ACC112 (cell line): ENCODE results near the gene LMTK2.

Source experiments
- H2AFZ ChIP-seq: fragments of 200-600 bp; sonication (generic); one replicate; pipeline ENCODE4 v1.6.0; 2017; ENCODE audit warnings: antibody characterized with exemption, low read length; ENCODE audit not compliant: unreplicated experiment
- H3K27ac ChIP-seq: fragments of 200-600 bp; sonication (generic); 2 replicates; pipeline ENCODE4 v1.5.1; 2014; ENCODE audit warnings: low read depth, mild to moderate bottlenecking, antibody characterized with exemption, low read length, moderate library complexity
- H3K27me3 ChIP-seq: fragments of 200-600 bp; sonication (generic); 2 replicates; pipeline ENCODE4 v1.6.1; 2014; ENCODE audit warnings: mild to moderate bottlenecking, antibody characterized with exemption, low read length, moderate library complexity, mixed read lengths; ENCODE audit not compliant: insufficient read depth
- H3K36me3 ChIP-seq: fragments of 200-600 bp; sonication (generic); 2 replicates; pipeline ENCODE4 v1.6.1; 2016; ENCODE audit warnings: mild to moderate bottlenecking, antibody characterized with exemption, low read length, moderate library complexity, mixed read lengths; ENCODE audit not compliant: insufficient read depth
- H3K4me1 ChIP-seq: fragments of 200-600 bp; sonication (generic); one replicate; pipeline ENCODE4 v1.6.1; 2016; ENCODE audit warnings: low read length, mixed read lengths; ENCODE audit not compliant: insufficient read depth, unreplicated experiment, control insufficient read depth
- H3K4me3 ChIP-seq: fragments of 200-600 bp; sonication (generic); 2 replicates; pipeline ENCODE4 v1.5.1; 2014; ENCODE audit warnings: mild to moderate bottlenecking, low read depth, low read length
- H3K79me2 ChIP-seq: fragments of 200-600 bp; sonication (generic); one replicate; pipeline ENCODE4 v1.6.0; 2016; ENCODE audit warnings: low read length; ENCODE audit not compliant: control insufficient read depth, unreplicated experiment, insufficient read depth

The LMTK2 gene

DNA sequence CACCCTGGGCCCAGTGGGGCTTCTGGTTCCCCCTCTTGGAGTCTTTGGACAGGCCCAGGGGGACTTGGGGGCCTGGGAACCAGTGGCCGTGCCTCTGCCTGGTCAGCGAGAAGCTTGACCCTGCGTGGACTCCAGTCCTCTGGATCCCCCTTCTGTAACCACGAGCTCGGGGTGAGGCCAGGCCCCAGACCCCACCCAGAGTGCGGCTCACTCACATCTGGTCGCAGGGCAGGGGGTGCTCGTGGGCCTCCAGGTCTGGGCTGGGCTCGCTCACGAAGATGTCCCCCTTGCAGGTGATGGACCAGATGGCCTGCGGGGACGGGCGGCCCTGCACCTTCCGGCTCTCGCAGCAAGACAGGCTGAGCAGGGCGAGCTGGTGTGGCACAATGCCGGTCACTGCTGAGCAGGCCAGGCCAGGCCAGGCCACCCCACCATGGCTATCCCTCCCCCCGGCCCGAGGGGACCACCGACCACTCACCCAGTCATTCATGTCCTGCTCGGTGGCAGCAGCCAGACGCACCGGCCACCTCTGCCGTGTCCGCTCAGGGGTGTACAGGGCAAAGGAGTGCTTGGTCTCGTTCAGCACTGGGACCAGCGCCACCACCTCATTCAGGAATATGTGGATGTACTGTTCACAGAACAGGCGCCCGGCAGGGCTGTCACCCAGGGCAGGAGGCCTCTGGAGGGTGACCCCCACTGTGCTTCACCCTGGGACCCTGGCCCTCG, 124.2 kb downstream of the LMTK2 start:
- H3K4me3 ChIP-seq, result no peak overlapping the region
- no peaks in the 10 kb centered on the region for H3K4me1 ChIP-seq
- no peak overlapping the region for H2AFZ ChIP-seq
- H3K27ac ChIP-seq, result no peak overlapping the region
- H3K36me3 ChIP-seq, result no peaks in the 10 kb centered on the region
- no peaks in the 10 kb centered on the region for H3K27me3 ChIP-seq
- no peaks in the 10 kb centered on the region for H3K79me2 ChIP-seq

DNA sequence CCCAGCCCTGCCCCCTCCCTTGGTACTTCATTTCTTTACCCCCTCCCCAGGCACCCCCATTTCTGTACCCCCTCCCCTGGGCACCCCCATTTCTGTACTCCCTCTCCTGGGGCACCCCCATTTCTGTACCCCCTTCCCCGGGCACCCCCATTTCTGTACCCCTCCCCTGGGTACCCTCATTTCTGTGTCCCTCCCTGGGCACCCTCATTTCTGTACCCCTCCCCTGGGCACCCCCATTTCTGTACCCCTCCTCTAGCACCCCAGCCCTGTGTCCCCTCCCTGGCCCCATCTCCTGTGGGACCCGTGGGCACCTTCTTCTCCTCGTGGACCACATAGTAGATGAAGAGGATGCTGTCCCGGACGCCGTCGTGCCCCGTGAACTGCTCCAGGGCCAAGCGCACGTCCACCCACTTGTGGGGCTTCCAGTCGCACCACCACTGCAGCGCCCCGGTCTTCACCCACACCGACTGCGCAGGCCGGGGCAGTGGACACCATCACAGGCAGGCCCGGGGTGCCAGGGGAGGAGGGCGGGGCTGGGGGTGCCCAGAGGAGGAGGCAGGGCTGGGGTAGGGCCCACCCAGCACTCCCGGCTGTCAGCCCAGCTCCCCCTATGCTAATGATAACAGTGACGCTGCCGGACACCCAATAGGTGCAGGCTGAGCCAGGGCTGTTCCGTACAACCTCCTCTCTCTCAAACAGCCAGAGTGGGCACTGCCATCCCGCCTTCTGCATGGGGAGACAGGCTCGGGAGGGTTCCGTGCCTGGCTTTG, 125.0 kb downstream of the LMTK2 start:
- Histone ChIP-seq H3K27ac (no peak overlapping the region), H3K4me3 (no peak overlapping the region), H3K4me1 (no peaks in the 10 kb centered on the region)

DNA sequence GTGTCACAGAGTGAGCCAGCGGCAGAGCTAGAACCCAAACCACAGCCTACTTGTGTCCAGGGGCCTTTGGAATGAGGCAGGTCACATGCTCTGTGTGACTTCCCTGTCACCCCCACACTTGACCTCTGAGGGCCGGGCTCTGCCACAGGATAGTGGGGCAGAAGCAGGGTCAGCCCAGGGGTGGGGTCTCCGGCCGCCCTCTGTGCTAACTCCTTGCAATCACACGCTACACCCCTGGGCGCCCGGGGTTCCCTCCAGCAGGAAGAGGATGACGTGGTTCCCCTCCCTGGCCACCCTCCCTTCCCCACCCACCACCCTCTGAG, 125.6 kb downstream of the LMTK2 start:
- Histone ChIP-seq H3K36me3 (no peaks in the 10 kb centered on the region), H3K79me2 (no peaks in the 10 kb centered on the region), H3K27me3 (no peaks in the 10 kb centered on the region), H3K4me3 (no peak overlapping the region), H2AFZ (no peak overlapping the region), H3K27ac (no peak overlapping the region), H3K4me1 (no peaks in the 10 kb centered on the region)

More for the DNA sequence above, 125.0 kb downstream of the LMTK2 start:
- H2AFZ ChIP-seq, result no peak overlapping the region
- H3K27me3 ChIP-seq, result no peaks in the 10 kb centered on the region
- H3K36me3 ChIP-seq, result no peaks in the 10 kb centered on the region
- H3K79me2 ChIP-seq, result no peaks in the 10 kb centered on the region

DNA sequence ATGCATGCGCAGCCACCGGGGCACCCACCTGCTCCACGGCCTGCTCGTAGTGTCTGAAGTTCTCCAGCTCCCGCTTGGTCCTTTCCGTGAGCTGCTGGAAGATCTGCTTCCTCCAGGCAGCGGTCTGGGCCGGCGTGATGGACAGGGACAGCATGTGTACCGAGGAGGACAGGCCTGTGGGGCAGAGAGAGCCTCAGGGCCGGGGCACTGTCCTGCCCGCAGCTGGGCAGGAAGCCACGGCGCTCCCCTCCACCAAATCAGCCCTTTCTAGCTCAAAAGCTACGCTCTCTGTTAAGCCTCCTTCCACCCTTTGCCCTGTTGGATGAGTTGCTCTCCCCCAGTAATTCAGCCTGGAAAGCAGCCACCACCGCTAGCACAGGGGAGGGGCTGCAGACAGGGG, 126.1 kb downstream of the LMTK2 start:
- Histone ChIP-seq H3K79me2 (no peaks in the 10 kb centered on the region), H3K36me3 (no peaks in the 10 kb centered on the region), H3K4me3 (no peak overlapping the region), H3K4me1 (no peaks in the 10 kb centered on the region), H3K27ac (no peak overlapping the region), H3K27me3 (no peaks in the 10 kb centered on the region), H2AFZ (no peak overlapping the region)

DNA sequence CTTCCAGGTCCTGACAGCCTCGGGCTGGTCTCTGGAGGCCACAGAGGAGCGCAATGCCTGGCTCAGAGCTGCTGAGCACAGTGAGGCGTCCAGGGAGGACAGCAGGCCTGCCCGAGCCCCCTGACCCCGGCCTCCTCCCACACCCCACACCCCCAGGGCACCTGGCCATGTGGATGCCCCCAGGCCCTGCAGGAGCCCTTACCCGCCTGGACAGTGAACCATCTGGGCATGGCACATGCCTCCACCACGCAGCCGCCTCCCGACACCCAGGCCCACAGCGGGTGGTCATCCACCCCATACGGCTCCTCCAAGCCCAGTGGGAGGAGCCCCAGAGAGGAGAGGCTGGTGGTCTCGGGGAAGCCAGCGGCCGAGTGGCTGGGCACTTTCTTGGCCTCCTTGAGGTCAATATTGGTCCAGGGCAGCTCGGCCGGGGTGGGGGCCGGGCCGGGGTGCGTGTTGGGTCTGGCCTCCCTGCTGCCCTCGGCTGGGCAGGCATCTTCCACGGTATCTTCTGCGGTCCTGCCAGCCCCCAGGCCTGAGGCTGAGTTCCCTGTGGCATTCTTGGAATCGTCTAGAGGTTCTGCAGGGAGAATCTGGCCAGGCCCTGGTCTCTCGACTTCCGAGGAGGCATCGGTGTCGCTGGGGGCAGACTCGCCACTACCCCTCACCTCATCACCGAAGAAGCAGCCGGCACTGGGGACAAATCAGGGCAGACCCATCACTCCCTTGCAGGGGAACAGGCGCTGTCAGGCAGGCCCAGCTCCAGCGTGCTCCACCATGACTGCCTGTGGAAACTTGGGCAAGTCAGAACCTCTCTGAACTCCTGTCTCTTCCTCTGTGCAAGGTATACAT, 126.8 kb downstream of the LMTK2 start:
- no peak overlapping the region for H2AFZ ChIP-seq
- no peak overlapping the region for H3K4me3 ChIP-seq
- H3K27me3 ChIP-seq, result no peaks in the 10 kb centered on the region
- H3K4me1 ChIP-seq, result no peaks in the 10 kb centered on the region
- no peaks in the 10 kb centered on the region for H3K36me3 ChIP-seq
- H3K27ac ChIP-seq, result no peak overlapping the region
- no peaks in the 10 kb centered on the region for H3K79me2 ChIP-seq

DNA sequence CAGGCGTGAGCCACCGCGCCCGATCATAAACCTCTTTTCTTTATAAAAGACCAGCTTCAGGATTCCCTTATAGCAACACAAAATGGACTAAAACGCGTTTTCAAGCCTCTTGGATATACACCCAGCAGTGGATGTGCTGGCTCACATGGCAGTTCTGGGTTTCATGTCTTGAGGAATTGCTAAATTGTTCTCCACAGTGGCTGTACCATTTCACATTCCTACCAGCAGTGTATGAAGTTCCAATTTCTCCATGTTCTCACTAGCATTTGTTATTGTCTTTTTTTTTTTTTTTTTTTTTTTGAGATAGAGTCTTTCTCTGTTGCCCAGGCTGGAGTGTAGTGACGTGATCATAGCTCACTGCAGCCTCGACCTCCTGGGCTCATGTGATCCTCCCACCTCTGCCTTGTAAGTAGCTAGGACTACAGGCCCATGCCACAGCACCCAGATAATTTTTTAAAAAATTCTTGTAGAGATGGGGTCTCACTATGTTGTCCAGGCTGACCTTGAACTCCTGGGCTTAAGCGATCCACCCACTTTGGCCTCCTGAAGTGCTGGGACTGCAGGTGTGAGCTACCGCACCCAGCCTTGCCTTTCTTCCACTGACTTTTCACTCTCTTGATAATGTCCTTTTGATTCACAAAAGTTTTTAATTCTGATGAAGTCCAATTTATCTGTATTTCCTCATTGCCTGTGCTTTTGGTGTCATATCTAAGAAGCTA, 127.9 kb downstream of the LMTK2 start:
- Histone ChIP-seq H3K36me3 (no peaks in the 10 kb centered on the region), H3K27ac (no peak overlapping the region), H3K4me3 (no peak overlapping the region), H3K79me2 (no peaks in the 10 kb centered on the region), H3K4me1 (no peaks in the 10 kb centered on the region), H3K27me3 (no peaks in the 10 kb centered on the region), H2AFZ (no peak overlapping the region)

DNA sequence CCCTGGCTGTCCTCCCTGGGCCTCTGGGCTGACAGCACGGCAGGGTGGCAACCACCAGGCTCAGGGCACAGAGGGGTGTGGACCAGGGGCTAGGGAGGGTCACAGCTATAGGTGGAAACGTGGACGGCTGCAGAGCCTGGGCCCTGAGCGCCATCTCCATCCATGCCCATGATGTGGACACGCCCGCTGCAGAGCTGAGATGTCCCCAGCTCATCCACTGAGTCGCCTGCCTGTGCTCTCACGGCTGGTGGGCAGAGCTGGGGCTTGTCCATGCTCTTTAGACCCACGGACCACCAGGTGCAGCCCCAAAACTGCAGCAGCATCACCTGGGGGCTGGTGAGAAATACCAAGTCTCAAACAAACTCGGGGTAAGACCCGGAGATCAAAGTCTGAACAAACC, 129.2 kb downstream of the LMTK2 start:
- H3K36me3 ChIP-seq, result no peaks in the 10 kb centered on the region
- no peak overlapping the region for H2AFZ ChIP-seq
- no peaks in the 10 kb centered on the region for H3K79me2 ChIP-seq
- H3K27me3 ChIP-seq, result no peaks in the 10 kb centered on the region
- H3K27ac ChIP-seq, result no peak overlapping the region
- no peaks in the 10 kb centered on the region for H3K4me1 ChIP-seq
- H3K4me3 ChIP-seq, result no peak overlapping the region

DNA sequence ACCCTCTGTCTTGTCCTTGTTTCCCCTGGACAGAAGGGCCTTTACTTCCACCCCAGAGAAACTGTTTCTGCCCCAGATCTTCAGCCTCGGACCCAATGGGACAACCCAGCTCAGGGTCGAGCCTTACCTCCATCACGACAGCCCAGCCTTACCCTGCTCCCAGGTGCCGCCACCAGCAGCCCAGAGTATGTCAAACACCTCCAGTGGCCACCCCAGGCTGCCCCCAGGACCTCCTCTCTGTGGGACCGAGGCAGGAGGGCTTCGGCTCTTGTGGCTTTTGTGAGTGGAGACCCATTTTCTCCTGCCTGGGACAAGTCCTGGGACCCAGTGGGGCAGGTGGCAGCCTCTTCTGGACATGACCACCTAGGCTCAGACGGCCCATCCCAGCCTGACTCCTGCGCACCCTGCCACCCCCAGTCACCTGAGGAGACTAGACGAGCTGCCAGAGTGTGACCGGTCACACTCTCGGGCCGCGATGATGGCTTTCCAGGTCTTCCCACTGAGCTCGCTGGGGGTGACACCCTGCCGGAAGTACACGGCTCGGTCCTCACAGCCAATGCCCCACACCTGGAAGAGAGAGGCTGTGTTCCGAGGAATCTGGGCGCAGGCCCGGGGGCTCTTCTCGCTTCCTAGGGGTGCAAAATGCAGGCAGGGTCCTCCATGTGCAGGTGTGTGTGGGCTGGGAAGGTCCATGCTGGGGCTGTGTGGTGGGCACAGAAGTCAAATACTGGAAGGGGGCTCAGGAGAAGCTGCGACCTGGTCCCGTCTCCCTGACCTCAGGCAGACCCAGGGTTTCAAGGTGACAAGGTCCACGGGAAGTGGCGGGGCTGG, 129.9 kb downstream of the LMTK2 start:
- Histone ChIP-seq H2AFZ (no peak overlapping the region), H3K4me3 (no peak overlapping the region), H3K36me3 (no peaks in the 10 kb centered on the region), H3K79me2 (no peaks in the 10 kb centered on the region), H3K27ac (no peak overlapping the region), H3K4me1 (no peaks in the 10 kb centered on the region), H3K27me3 (no peaks in the 10 kb centered on the region)

DNA sequence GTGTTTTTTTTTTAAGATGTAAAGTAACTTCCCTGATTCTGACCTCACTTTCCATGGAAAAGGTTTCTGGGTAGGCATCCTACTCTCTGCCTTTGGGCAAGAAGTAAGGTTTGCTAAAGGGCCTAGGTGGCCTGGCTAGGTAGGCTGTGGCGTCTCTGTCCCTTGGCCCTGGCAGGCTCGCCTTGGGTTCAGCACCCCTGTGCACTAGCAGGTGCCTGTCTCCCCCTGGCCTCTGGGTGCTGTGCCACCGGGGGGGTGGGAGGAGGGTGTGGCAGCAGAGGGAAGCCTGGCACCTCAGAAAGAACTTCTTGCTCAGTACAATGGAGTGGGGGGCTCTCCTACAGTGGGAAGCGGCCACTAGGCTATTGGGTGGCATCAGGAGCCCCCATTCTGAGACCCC, 131.4 kb downstream of the LMTK2 start:
- no peaks in the 10 kb centered on the region for H3K36me3 ChIP-seq
- H3K4me3 ChIP-seq, result no peak overlapping the region

DNA sequence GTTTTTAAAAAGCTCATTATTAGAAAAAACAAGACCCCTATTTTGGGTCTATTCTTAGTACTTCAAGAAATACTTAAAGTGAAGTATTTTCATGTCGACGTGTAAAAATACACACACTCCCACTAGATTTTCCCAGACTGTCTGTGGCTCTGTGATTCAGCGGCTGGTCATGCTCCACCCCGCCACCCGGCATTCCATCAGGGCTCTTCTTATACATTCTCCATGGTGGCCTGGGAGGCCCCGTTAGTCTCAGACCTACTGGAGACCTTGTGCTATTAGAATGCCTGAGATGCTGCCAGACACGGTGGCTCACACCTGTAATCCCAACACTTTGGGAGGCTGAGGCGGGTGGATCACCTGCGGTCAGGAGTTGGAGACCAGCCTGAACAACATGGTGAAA, 132.3 kb downstream of the LMTK2 start:
- no peak overlapping the region for H2AFZ ChIP-seq
- no peak overlapping the region for H3K27ac ChIP-seq
- H3K4me3 ChIP-seq, result no peak overlapping the region
- no peaks in the 10 kb centered on the region for H3K79me2 ChIP-seq
- no peaks in the 10 kb centered on the region for H3K27me3 ChIP-seq
- H3K4me1 ChIP-seq, result no peaks in the 10 kb centered on the region
- H3K36me3 ChIP-seq, result no peaks in the 10 kb centered on the region

More for the DNA sequence above, 131.4 kb downstream of the LMTK2 start:
- Histone ChIP-seq H3K79me2 (no peaks in the 10 kb centered on the region), H2AFZ (no peak overlapping the region), H3K27ac (no peak overlapping the region), H3K4me1 (no peaks in the 10 kb centered on the region), H3K27me3 (no peaks in the 10 kb centered on the region)
